Loucy (cell line): Measurements from ENCODE around the gene NXT1.

ENCODE experiments used
- H2AFZ ChIP-seq: fragments of 200-600 bp; sonication (generic); 2 replicates; pipeline ENCODE4 v1.6.0; 2016; ENCODE audit warnings: antibody characterized with exemption, mild to moderate bottlenecking, low read length, moderate library complexity
- H3F3A ChIP-seq: fragments of 200-600 bp; 2 replicates; pipeline ENCODE4 v1.6.0; 2016; ENCODE audit warnings: antibody characterized with exemption, low read depth, mild to moderate bottlenecking
- H3K27me3 ChIP-seq: fragments of 200-600 bp; sonication (generic); 2 replicates; pipeline ENCODE4 v1.6.1; 2014; ENCODE audit warnings: low read length, mild to moderate bottlenecking; ENCODE audit not compliant: insufficient read depth, poor library complexity, severe bottlenecking
- H3K36me3 ChIP-seq: fragments of 200-600 bp; sonication (generic); 2 replicates; pipeline ENCODE4 v1.6.1; 2016; ENCODE audit warnings: low read length; ENCODE audit not compliant: insufficient read depth
- H3K4me1 ChIP-seq: fragments of 200-600 bp; sonication (generic); 2 replicates; pipeline ENCODE4 v1.5.1; 2014; ENCODE audit warnings: low read length, mild to moderate bottlenecking; ENCODE audit not compliant: insufficient read depth, poor library complexity, severe bottlenecking
- H3K4me2 ChIP-seq: fragments of 200-600 bp; sonication (generic); 2 replicates; pipeline ENCODE4 v1.6.0; 2014; ENCODE audit warnings: antibody characterized with exemption, low read length, low read depth, mild to moderate bottlenecking; ENCODE audit not compliant: poor library complexity, severe bottlenecking
- H3K4me3 ChIP-seq: fragments of 200-600 bp; sonication (generic); 2 replicates; pipeline ENCODE4 v1.5.1; 2014; ENCODE audit warnings: low read length, mild to moderate bottlenecking, mixed read lengths; ENCODE audit not compliant: poor library complexity, severe bottlenecking
- H3K79me2 ChIP-seq: fragments of 200-600 bp; sonication (generic); 2 replicates; pipeline ENCODE4 v1.6.1; 2014; ENCODE audit warnings: low read length; ENCODE audit not compliant: insufficient read depth
- H3K9ac ChIP-seq: fragments of 200-600 bp; sonication (generic); 2 replicates; pipeline ENCODE4 v1.6.0; 2014; ENCODE audit warnings: mild to moderate bottlenecking, low read depth, low read length, moderate library complexity; ENCODE audit not compliant: poor library complexity, severe bottlenecking
- H3K9me2 ChIP-seq: fragments of 200-600 bp; sonication (generic); replicated peaks from 2 replicates; pipeline ENCODE4 v1.6.1; 2016; ENCODE audit warnings: low read depth, low read length, mixed read lengths
- H3K9me3 ChIP-seq: fragments of 200-600 bp; sonication (generic); 2 replicates; pipeline ENCODE4 v1.6.1; 2014; ENCODE audit warnings: mild to moderate bottlenecking, antibody characterized with exemption, low read length, low read depth; ENCODE audit not compliant: insufficient read depth
- H4K20me1 ChIP-seq: fragments of 200-600 bp; sonication (generic); 2 replicates; pipeline ENCODE4 v1.6.0; 2014; ENCODE audit warnings: antibody characterized with exemption, low read length, mild to moderate bottlenecking; ENCODE audit not compliant: insufficient read depth, poor library complexity, severe bottlenecking
- CTCF ChIP-seq: fragments of 200-600 bp; sonication (generic); conservative IDR thresholded peaks from 2 replicates; pipeline ENCODE4 v1.5.1; 2014; ENCODE audit warnings: mild to moderate bottlenecking, antibody characterized with exemption, low read length
- EZH2phosphoT487 ChIP-seq: fragments of 200-600 bp; IDR thresholded peaks from 2 replicates; pipeline ENCODE4 v1.6.1; 2018; ENCODE audit warnings: antibody characterized with exemption, mild to moderate bottlenecking, moderate library complexity, borderline replicate concordance

NXT1 gene

GRCh38 chr20:23374441-23374840 lies 23.9 kb downstream of the NXT1 start:
- H3K9ac ChIP-seq = no peak overlapping the region
- H3K4me2 ChIP-seq = no peak overlapping the region
- H3K27me3 ChIP-seq = no peaks in the 10 kb centered on the region
- no peaks in the 10 kb centered on the region; the same call in 1 of the 2 replicates for H3K79me2 ChIP-seq
- no peaks in the 10 kb centered on the region for H3K9me3 ChIP-seq
- TF ChIP-seq EZH2phosphoT487 (no peak), CTCF (no peak)
- no peaks in the 10 kb centered on the region for H4K20me1 ChIP-seq
- H3K9me2 ChIP-seq = no peaks in the 10 kb centered on the region
- no peak overlapping the region for H3K4me3 ChIP-seq
- H3F3A ChIP-seq = no peaks in the 10 kb centered on the region
- H3K4me1 ChIP-seq = no peaks in the 10 kb centered on the region
- no peak overlapping the region for H2AFZ ChIP-seq
- peaks cover 90% of the 10 kb centered on the region for H3K36me3 ChIP-seq

GRCh38 chr20:23375827-23376226 lies 25.2 kb downstream of the NXT1 start:
- H3K4me3 ChIP-seq = no peak overlapping the region
- TF ChIP-seq CTCF (no peak), EZH2phosphoT487 (no peak)
- no peaks in the 10 kb centered on the region for H3K27me3 ChIP-seq
- no peaks in the 10 kb centered on the region for H3K9me2 ChIP-seq
- H3K4me1 ChIP-seq = no peaks in the 10 kb centered on the region
- no peak overlapping the region for H3K4me2 ChIP-seq
- H3F3A ChIP-seq = no peaks in the 10 kb centered on the region
- H2AFZ ChIP-seq = no peak overlapping the region
- no peak overlapping the region for H3K9ac ChIP-seq
- H3K36me3 ChIP-seq = peaks cover 88% of the 10 kb centered on the region
- no peaks in the 10 kb centered on the region for H3K9me3 ChIP-seq
- H3K79me2 ChIP-seq = no peaks in the 10 kb centered on the region
- no peaks in the 10 kb centered on the region for H4K20me1 ChIP-seq

- Histone ChIP-seq H3K4me2 (no peak overlapping the region), H3K79me2 (no peaks in the 10 kb centered on the region), H3K9me3 (no peaks in the 10 kb centered on the region), H3F3A (no peaks in the 10 kb centered on the region), H3K9me2 (no peaks in the 10 kb centered on the region), H3K4me3 (no peak overlapping the region), H3K4me1 (peaks cover 7% of the 10 kb centered on the region), H3K27me3 (no peaks in the 10 kb centered on the region), H3K36me3 (peaks cover 79% of the 10 kb centered on the region), H2AFZ (no peak overlapping the region), H3K9ac (no peak overlapping the region), H4K20me1 (no peaks in the 10 kb centered on the region)
- TF ChIP-seq CTCF (no peak), EZH2phosphoT487 (no peak)
Observed at GRCh38 chr20:23379772-23380171, 29.2 kb downstream of the NXT1 start.
